Measurements from ENCODE around the gene TNS3.

Gene TNS3

GRCh38 chr7:47357361-47357760 is 224.6 kb downstream of the TNS3 start:
- no peak overlapping the region for H3K4me3 ChIP-seq (replicated peaks; ENCODE audit: insufficient read depth, low read length)
- no peaks in the 10 kb centered on the region for H3K27me3 ChIP-seq (ENCODE audit: insufficient read depth, poor library complexity, severe bottlenecking)
- no peak for DNase-seq (ENCODE audit: low read depth in 1 of 2, low spot score in 1 of 2)
- no peak overlapping the region for H3K27ac ChIP-seq (replicated peaks)
- TF ChIP-seq SPI1 (IDR thresholded peaks at IDR 0.05; ENCODE audit: borderline replicate concordance, low read depth) (no peak), POLR2AphosphoS5 (IDR thresholded peaks at IDR 0.05; ENCODE audit: low read depth) (no peak), CTCF (IDR thresholded peaks at IDR 0.05; ENCODE audit: insufficient read depth, low read length) (no peak), REST (IDR thresholded peaks at IDR 0.05; ENCODE audit: insufficient replicate concordance, low read depth) (no peak), GABPA (IDR thresholded peaks at IDR 0.05; ENCODE audit: low read depth) (no peak)

- Histone ChIP-seq H3K4me3 (replicated peaks; ENCODE audit: insufficient read depth, low read length) (no peak overlapping the region), H3K27ac (replicated peaks) (no peak overlapping the region)
Measured at GRCh38 chr7:47356261-47356660, 225.7 kb downstream of the TNS3 start.

GRCh38 chr7:47355684-47356083 is 226.2 kb downstream of the TNS3 start:
- no peak overlapping the region for H3K27ac ChIP-seq (replicated peaks)
- no peaks in the 10 kb centered on the region for H3K27me3 ChIP-seq (ENCODE audit: insufficient read depth, poor library complexity, severe bottlenecking)
- DNase-seq (ENCODE audit: low read depth in 1 of 2, low spot score in 1 of 2), result no peak
- H3K4me3 ChIP-seq (replicated peaks; ENCODE audit: insufficient read depth, low read length), result no peak overlapping the region
- TF ChIP-seq GABPA (IDR thresholded peaks at IDR 0.05; ENCODE audit: low read depth), result no peak
- TF ChIP-seq CTCF (IDR thresholded peaks at IDR 0.05; ENCODE audit: insufficient read depth, low read length), result no peak
- TF ChIP-seq POLR2AphosphoS5 (IDR thresholded peaks at IDR 0.05; ENCODE audit: low read depth), result no peak
- no peak for TF ChIP-seq REST (IDR thresholded peaks at IDR 0.05; ENCODE audit: insufficient replicate concordance, low read depth)

More at GRCh38 chr7:47356261-47356660, 225.7 kb downstream of the TNS3 start:
- no peak for TF ChIP-seq POLR2AphosphoS5 (IDR thresholded peaks at IDR 0.05; ENCODE audit: low read depth)
- no peak for TF ChIP-seq SPI1 (IDR thresholded peaks at IDR 0.05; ENCODE audit: borderline replicate concordance, low read depth)
- TF ChIP-seq GABPA (IDR thresholded peaks at IDR 0.05; ENCODE audit: low read depth), result no peak
- no peak for TF ChIP-seq CTCF (IDR thresholded peaks at IDR 0.05; ENCODE audit: insufficient read depth, low read length)
- TF ChIP-seq REST (IDR thresholded peaks at IDR 0.05; ENCODE audit: insufficient replicate concordance, low read depth), result no peak
- DNase-seq (ENCODE audit: low read depth in 1 of 2, low spot score in 1 of 2), result no peak
- H3K27me3 ChIP-seq (ENCODE audit: insufficient read depth, poor library complexity, severe bottlenecking), result no peaks in the 10 kb centered on the region

Measured in HL-60 (cell line).